ENCODE results near the gene KRTAP9-4.
"Not testable (repeated sequence)": the region's sequence is repeated elsewhere in the genome, so short reads cannot be mapped to it uniquely, and the experiment has no call there.

KRTAP9-4 gene, protein sequence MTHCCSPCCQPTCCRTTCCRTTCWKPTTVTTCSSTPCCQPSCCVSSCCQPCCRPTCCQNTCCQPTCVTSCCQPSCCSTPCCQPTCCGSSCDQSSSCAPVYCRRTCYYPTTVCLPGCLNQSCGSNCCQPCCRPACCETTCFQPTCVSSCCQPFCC

DNA sequence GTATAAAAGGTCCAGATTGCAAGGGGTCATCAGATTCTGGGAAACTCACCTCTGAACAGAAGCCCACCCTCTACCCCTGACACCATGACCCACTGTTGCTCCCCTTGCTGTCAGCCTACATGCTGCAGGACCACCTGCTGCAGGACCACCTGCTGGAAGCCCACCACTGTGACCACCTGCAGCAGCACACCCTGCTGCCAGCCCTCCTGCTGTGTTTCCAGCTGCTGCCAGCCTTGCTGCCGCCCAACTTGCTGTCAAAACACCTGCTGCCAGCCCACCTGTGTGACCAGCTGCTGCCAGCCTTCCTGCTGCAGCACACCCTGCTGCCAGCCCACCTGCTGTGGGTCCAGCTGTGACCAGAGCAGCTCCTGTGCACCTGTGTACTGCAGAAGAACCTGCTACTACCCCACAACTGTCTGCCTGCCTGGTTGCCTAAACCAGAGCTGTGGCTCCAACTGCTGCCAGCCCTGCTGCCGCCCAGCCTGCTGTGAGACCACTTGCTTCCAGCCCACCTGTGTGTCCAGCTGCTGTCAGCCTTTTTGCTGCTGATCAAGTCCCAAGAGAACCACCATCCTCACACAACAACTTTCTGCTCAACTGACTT, at the start of gene KRTAP9-4:
Gene KRTAP9-4, plus strand, starts transcription at position 51 of the 604 bp plus-strand sequence. Its CDS starts 34 bp downstream, at position 85.
- H3K4me1 Mint-ChIP-seq (ENCODE audit: low read depth); H3K27me3 Mint-ChIP-seq; H3K36me3 Mint-ChIP-seq; H3K9me3 Mint-ChIP-seq (ENCODE audit: low read depth); H3K27ac Mint-ChIP-seq; H3K4me3 Mint-ChIP-seq: not testable (repeated sequence)

DNA sequence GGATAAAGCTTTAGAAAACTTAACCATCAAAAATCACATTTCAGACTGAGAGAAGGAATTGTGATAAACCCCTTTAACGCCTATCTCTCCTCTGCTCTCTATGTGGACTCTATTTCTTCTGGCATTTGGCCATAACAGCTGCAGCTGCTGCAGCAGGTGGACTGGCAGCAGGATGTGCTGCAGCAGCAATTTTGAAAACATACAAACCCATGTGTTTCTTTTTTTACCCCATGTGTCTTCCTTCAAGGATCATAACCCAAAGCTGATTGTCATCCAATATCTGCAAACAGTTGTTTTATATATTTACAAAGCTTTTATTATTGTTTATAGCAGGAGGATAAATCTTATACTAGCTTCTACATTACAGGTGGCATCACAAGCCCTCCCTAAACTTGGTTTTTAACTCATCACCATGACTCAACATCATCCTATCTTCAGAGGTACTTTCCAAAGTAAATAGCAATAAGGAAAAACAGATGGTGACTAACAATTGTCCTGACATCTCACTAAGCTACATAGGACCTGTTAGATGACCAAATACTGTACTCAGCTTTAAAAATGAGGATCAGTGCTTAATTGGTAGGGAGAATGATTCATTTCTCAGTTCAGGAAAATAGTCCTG, 37.5 kb upstream of the KRTAP9-4 start:
- Mint-ChIP-seq H3K4me1 (ENCODE audit: low read depth) (peaks cover 11% of the 10 kb centered on the region), H3K4me3 (no peak overlapping the region), H3K9me3 (ENCODE audit: low read depth) (no peaks in the 10 kb centered on the region), H3K27me3 (peaks cover 4% of the 10 kb centered on the region), H3K27ac (no peak overlapping the region), H3K36me3 (no peaks in the 10 kb centered on the region)

DNA sequence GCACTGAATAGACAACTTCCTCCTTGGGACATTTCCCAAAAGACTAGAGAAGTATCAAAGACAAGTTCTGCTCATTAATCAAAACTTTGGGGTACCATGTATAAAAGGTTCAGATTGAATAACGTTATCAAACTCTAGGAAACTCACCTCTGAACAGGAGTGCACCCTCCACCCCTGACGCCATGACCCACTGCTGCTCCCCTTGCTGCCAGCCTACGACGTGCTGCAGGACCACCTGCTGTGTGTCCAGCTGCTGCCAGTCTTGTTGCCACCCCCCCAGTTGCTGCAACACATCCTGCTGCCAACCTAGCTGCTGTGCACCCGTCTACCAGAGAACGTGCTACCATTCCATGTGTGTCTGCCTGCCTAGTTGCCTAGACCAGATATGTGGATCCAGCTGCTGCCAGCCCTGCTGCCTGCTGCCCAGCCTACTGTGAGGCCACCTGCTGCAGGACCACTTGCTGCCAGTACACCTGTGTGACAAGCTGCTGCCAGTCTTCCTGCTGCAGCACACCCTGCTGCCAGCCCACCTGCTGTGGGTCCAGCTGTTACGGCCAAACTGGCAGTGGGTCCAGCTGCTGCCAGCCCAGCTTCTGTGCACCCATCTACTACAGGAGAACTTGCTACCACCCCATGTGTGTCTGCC, 36.8 kb upstream of the KRTAP9-4 start:
- H3K27me3 Mint-ChIP-seq = peaks cover 4% of the 10 kb centered on the region
- peaks cover 11% of the 10 kb centered on the region for H3K4me1 Mint-ChIP-seq (ENCODE audit: low read depth)
- H3K36me3 Mint-ChIP-seq = no peaks in the 10 kb centered on the region
- H3K9me3 Mint-ChIP-seq (ENCODE audit: low read depth) = no peaks in the 10 kb centered on the region
- H3K27ac Mint-ChIP-seq = no peak overlapping the region
- no peak overlapping the region for H3K4me3 Mint-ChIP-seq

DNA sequence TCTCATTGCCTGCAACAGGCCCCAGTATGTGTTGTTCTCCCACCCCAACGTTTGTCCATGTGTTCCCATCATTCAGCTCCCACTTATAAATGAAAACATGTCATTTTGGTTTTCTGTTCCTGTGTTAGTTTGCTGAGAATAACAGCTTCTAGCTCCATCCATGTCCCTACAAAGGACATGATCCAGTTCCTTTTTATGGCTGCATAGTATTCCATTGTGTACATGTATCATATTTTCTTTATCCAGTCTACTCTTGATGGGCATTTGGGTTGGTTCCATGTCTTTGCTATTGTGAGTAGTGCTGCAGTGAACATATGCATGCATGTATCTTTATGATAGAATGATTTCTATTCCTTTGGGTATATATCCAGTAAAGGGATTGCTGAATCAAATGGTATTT, 33.8 kb upstream of the KRTAP9-4 start:
- Mint-ChIP-seq H3K36me3 (peaks cover 2% of the 10 kb centered on the region), H3K27ac (no peak overlapping the region), H3K4me3 (no peak overlapping the region), H3K9me3 (ENCODE audit: low read depth) (no peaks in the 10 kb centered on the region), H3K27me3 (peaks cover 4% of the 10 kb centered on the region), H3K4me1 (ENCODE audit: low read depth) (peaks cover 11% of the 10 kb centered on the region)

DNA sequence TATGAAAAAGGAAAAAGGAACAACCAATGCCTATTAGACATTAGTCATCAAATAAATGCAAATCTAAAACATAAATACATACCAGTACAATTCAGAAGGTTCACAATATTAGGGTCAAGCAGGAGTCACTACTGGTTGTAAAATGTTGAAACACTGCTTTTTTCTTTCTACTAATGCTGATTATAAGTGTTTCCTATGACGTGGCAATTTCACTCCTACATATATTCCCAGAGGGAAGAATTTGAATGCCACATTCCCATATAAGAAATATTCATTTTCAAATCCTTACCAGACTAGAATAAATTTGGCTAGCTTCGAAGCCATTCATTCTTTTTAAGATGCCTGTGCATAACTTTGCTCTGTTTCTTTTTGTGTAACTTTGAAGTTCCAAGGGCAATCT, 25.7 kb upstream of the KRTAP9-4 start:
- Mint-ChIP-seq H3K4me1 (ENCODE audit: low read depth) (peaks cover 2% of the 10 kb centered on the region), H3K4me3 (no peak overlapping the region), H3K36me3 (peaks cover 2% of the 10 kb centered on the region)

DNA sequence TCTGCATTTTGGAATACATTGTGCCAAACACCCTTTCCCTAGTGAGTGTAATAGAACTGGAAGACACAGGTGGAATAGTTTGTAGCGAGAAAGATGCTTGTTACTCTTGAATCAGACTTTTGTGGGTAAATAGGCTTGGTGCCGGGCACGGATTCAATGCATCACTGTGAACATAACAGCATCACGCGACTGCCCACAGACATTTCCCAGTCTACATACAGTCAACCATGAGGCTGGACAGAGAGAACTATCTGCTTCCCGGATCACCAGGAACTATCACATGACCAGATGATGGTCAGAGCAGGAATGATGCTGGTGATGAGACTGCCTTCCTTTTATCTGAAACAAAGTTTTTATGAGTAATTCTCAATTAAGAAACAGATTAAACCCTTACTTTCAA, 23.4 kb upstream of the KRTAP9-4 start:
- H3K27ac Mint-ChIP-seq = no peak overlapping the region
- no peak overlapping the region for H3K4me3 Mint-ChIP-seq
- H3K27me3 Mint-ChIP-seq = peaks cover 2% of the 10 kb centered on the region
- no peaks in the 10 kb centered on the region for H3K9me3 Mint-ChIP-seq (ENCODE audit: low read depth)
- H3K4me1 Mint-ChIP-seq (ENCODE audit: low read depth) = peaks cover 7% of the 10 kb centered on the region
- no peaks in the 10 kb centered on the region for H3K36me3 Mint-ChIP-seq

More for the DNA sequence above, 25.7 kb upstream of the KRTAP9-4 start:
- Mint-ChIP-seq H3K9me3 (ENCODE audit: low read depth) (no peaks in the 10 kb centered on the region), H3K27me3 (peaks cover 2% of the 10 kb centered on the region), H3K27ac (no peak overlapping the region)

DNA sequence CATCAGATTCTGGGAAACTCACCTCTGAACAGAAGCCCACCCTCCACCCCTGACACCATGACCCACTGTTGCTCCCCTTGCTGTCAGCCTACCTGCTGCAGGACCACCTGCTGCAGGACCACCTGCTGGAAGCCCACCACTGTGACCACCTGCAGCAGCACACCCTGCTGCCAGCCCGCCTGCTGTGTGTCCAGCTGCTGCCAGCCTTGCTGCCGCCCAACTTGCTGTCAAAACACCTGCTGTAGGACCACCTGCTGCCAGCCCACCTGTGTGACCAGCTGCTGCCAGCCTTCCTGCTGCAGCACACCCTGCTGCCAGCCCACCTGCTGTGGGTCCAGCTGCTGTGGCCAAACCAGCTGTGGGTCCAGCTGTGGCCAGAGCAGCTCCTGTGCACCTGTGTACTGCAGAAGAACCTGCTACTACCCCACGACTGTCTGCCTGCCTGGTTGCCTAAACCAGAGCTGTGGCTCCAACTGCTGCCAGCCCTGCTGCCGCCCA, 22.8 kb upstream of the KRTAP9-4 start, which contains the start of gene KRTAP9-2:
Gene KRTAP9-2, plus strand, starts transcription at position 51 of the 498 bp plus-strand sequence. Its CDS starts 7 bp downstream, at position 58.
- not testable (repeated sequence) for H3K27ac Mint-ChIP-seq; H3K9me3 Mint-ChIP-seq (ENCODE audit: low read depth); H3K27me3 Mint-ChIP-seq; H3K4me1 Mint-ChIP-seq (ENCODE audit: low read depth); H3K4me3 Mint-ChIP-seq; H3K36me3 Mint-ChIP-seq

DNA sequence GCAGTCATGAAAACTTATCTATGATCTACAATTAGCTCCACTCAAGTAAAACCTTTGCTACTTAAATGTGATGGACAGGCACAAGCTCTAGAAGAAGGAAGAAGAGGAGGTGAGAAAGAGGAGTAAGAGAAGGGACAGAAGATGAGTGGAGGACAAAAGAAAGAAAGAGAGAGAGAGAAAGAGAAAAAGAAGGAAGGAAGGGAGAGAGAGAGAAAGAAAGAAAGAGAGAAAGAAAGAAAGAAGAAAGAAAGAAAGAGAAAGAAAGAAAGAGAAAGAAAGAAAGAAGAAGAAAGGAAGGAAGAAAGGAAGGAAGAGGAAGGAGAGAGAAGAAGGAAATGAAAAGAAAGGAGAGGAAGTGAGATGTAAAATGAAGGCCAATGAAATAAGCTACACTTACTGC, 19.4 kb upstream of the KRTAP9-4 start:
- Mint-ChIP-seq H3K27me3 (peaks cover 2% of the 10 kb centered on the region), H3K4me1 (ENCODE audit: low read depth) (peaks cover 4% of the 10 kb centered on the region), H3K27ac (no peak overlapping the region), H3K9me3 (ENCODE audit: low read depth) (no peaks in the 10 kb centered on the region), H3K36me3 (no peaks in the 10 kb centered on the region), H3K4me3 (no peak overlapping the region)

DNA sequence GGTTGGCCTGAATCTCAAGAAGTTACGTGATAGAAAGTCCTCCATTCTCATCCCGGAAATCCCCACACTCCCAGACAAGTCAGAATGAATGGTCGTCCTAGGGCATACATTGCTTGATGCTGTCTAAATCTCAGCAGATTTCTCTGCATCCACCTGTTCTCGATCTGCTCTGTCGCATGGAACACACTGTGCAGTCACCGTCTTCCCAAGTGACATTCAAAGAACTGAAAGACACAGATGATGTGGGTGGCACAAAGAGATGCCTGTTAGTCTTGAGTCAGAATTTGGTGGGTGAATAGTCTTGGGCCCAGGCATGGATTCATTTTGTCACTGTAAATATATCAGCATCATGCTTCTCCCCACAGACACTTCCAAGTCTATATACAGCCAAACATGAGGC, 17.8 kb upstream of the KRTAP9-4 start:
- H3K4me3 Mint-ChIP-seq = no peak overlapping the region
- no peaks in the 10 kb centered on the region for H3K9me3 Mint-ChIP-seq (ENCODE audit: low read depth)

DNA sequence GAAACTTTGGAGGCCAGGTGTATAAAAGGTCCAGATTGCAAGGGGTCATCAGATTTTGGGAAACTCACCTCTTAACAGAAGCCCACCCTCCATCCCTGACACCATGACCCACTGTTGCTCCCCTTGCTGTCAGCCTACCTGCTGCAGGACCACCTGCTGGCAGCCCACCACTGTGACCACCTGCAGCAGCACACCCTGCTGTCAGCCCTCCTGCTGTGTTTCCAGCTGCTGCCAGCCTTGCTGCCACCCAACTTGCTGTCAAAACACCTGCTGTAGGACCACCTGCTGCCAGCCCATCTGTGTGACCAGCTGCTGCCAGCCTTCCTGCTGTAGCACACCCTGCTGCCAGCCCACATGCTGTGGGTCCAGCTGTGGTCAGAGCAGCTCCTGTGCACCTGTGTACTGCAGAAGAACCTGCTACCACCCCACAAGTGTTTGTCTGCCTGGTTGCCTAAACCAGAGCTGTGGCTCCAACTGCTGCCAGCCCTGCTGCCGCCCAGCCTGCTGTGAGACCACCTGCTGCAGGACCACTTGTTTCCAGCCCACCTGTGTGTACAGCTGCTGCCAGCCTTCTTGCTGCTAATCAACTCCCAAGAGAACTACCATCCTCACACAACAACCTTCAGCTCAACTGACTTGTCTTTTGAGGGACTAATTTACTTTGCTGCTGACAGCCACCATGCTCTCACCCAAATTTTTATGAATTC, 16.9 kb upstream of the KRTAP9-4 start, which contains the start of gene KRTAP9-3:
Gene KRTAP9-3, plus strand, starts transcription at position 51 of the 707 bp plus-strand sequence. Its CDS starts 53 bp downstream, at position 104.
- H3K9me3 Mint-ChIP-seq (ENCODE audit: low read depth); H3K27me3 Mint-ChIP-seq: not testable (repeated sequence)

More for the DNA sequence above, 17.8 kb upstream of the KRTAP9-4 start:
- peaks cover 2% of the 10 kb centered on the region for H3K27me3 Mint-ChIP-seq
- H3K4me1 Mint-ChIP-seq (ENCODE audit: low read depth) = peaks cover 4% of the 10 kb centered on the region
- no peak overlapping the region for H3K27ac Mint-ChIP-seq
- H3K36me3 Mint-ChIP-seq = no peaks in the 10 kb centered on the region

DNA sequence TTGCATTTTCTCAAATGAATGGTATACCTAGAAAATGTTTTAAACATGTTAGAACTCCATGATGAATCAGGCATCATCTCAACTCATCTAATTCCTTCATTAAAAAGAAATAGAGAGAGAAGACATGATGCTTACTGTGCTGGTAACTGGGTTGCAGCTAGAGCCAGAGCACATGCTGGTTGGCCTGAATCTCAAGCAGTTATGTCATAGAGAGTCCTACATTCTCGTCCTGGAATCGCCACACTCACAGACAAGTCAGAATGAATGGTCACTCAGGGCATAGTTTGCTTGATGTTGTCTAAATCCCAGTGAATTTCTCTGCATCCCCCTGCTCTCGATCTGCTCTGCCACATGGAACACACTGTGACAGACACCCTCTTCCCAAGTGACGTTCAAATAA, 12.4 kb upstream of the KRTAP9-4 start:
- H3K27ac Mint-ChIP-seq; H3K27me3 Mint-ChIP-seq; H3K36me3 Mint-ChIP-seq; H3K4me3 Mint-ChIP-seq; H3K9me3 Mint-ChIP-seq (ENCODE audit: low read depth); H3K4me1 Mint-ChIP-seq (ENCODE audit: low read depth): not testable (repeated sequence)

More for the DNA sequence above, 16.9 kb upstream of the KRTAP9-4 start, which contains the start of gene KRTAP9-3:
- not testable (repeated sequence) for H3K4me3 Mint-ChIP-seq; H3K4me1 Mint-ChIP-seq (ENCODE audit: low read depth); H3K36me3 Mint-ChIP-seq; H3K27ac Mint-ChIP-seq

DNA sequence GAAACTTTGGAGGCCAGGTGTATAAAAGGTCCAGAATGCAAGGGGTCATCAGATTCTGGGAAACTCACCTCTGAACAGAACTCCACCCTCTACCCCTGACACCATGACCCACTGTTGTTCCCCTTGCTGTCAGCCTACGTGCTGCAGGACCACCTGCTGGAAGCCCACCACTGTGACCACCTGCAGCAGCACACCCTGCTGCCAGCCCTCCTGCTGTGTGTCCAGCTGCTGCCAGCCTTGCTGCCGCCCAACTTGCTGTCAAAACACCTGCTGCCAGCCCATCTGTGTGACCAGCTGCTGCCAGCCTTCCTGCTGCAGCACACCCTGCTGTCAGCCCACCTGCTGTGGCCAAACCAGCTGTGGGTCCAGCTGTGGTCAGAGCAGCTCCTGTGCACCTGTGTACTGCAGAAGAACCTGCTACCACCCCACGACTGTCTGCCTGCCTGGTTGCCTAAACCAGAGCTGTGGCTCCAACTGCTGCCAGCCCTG, 11.5 kb upstream of the KRTAP9-4 start, which contains the start of gene KRTAP9-8:
Gene KRTAP9-8, plus strand, starts transcription at position 51 of the 489 bp plus-strand sequence. Its CDS starts 53 bp downstream, at position 104.
- not testable (repeated sequence) for H3K27ac Mint-ChIP-seq; H3K4me1 Mint-ChIP-seq (ENCODE audit: low read depth); H3K36me3 Mint-ChIP-seq; H3K27me3 Mint-ChIP-seq; H3K4me3 Mint-ChIP-seq; H3K9me3 Mint-ChIP-seq (ENCODE audit: low read depth)

DNA sequence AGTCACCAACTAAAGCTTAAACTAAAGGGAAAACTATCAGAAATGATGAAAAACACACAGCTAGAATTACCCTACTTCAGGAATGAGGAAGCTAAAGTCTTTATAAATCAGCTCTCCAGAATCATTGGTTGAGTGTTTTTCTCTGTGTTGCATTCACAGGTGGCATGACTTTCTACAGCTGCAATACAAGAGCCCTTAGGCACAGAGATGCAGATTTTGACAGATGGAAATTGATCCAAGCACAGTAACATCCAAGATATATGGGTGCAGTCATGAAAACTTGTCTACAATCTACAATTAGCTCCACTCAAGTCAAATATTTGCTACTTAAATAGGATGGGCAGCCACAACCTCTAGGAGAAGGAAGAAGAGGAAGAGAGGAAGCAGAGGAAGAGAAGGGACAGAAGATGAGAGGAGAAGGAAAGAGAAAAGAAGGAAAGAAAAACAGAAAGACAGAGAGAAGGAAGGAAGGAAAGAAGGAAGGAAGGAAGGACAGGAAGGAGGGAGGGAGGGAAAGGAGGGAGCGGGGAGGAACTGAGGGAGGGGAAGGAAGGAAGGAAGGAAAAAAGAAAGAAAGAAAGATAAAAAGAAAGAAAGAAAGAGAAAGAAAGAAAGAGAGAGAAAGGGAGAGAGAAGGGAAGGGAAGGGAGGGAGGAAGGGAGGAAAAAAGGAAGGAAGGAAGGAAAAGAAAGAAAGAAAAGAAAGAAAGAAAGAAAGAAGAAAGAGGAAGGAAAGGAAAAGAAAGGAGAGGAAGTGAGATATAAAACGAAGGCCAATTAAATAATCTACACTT, 2.3 kb upstream of the KRTAP9-4 start:
- not testable (repeated sequence) for H3K4me3 Mint-ChIP-seq; H3K36me3 Mint-ChIP-seq; H3K9me3 Mint-ChIP-seq (ENCODE audit: low read depth); H3K4me1 Mint-ChIP-seq (ENCODE audit: low read depth); H3K27me3 Mint-ChIP-seq; H3K27ac Mint-ChIP-seq

DNA sequence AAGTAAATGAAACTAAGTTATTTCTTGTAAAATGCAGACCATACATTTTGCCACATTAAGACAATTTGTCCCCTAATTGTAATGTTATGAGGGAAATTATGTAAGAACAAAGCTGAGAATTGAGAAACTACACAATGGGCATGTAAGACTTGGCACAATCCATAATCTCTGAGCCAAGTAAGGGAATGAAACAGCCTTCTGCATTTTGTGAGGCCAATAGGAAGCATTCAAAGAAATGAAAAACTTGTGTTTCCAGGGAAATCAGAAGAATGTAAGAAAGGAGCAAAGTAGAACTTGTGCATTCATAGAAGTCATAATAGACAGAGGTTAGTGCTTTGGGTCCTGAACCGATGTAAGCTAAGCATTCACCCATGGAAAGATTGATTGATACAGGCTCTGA, 1.8 kb downstream of the KRTAP9-4 start:
- no peak overlapping the region for H3K27ac Mint-ChIP-seq
- H3K36me3 Mint-ChIP-seq = no peaks in the 10 kb centered on the region
- H3K27me3 Mint-ChIP-seq = peaks cover 5% of the 10 kb centered on the region

More for the DNA sequence above, 1.8 kb downstream of the KRTAP9-4 start:
- Mint-ChIP-seq H3K4me3 (no peak overlapping the region), H3K9me3 (ENCODE audit: low read depth) (no peaks in the 10 kb centered on the region), H3K4me1 (ENCODE audit: low read depth) (no peaks in the 10 kb centered on the region)

All from activated naive CD8-positive, alpha-beta T cell (primary cell).